ENCODE data around the gene GRIN2A.

Gene GRIN2A

DNA sequence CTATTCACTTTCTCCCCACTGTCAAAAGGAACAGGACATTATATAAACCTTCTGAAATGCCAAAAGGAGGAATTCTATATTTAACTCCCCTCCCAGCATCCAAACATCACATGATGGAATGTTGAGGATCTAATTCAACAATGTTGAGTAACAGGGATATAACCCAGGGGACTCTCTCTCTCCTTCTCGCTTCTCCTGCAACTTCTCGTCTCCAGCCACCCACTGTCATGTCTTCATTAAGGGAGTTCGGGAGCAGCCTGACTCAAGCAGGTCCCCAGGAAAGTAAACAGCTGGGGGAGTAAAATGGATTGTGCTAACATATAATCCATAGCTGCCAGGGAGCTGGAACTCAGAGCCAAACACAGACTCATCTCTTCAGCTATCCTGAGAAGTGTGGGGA is 51.7 kb downstream of the GRIN2A start:
- DNase-seq (ENCODE audit: low read depth), result no peak

DNA sequence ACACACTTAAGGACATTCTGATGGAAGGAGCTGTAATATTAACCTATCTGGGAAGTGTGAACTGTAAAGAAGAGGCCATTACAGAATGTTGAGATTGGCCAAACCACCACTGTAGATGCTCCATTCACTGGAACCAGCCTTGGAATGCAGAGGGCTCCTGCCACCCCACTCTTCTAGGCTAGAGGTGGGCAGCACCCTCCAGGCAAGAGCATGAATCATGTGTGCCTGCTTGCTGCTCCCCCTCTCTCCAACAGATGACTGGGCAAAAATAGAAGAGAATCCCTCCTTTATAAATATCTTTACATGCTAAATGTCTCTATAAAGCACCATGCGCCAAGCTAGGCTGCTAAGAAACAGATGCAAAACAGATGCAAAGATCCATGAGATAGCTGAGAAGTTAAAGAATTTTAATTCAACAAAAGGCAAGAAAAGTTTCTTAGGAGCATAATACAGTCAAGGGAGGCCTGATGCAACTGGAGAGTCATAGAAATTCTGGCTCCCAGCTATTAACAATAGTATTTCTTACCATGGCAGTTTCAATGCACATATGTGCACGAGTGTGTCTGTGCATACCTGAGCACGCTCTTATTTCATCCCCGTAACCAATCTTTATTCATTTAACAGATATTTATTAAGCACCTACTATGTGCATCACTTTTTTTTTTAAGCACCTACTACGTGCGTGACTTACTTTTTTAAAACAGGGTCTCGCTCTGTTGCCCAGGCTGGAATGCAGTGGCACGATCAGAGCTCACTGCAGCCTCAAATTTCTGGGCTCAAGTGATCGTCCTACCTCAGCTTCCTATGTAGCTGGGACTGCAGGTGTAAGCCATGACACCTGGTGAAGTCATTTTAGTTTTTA is 53.6 kb downstream of the GRIN2A start:
- no peak for DNase-seq (ENCODE audit: low read depth)

DNA sequence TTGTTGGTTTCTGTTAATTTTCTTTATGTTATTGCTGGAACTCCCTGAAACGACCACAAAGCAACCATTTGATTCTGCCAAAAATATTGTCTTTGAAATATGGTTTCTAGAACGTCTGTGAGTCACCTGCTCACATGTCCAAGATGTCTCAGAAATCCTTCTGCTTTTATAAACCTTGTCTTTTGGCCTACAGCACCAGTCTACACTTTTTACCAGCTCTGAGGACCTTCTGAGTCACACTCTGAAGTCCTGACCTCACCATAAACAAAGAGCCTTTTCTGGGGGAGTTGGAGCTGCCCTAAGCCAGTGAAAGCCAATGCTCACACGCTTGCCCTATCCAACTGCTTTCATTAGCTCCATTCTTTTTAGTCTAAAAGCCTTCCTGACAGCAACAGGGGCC is 55.5 kb downstream of the GRIN2A start:
- no peak for DNase-seq (ENCODE audit: low read depth)

DNA sequence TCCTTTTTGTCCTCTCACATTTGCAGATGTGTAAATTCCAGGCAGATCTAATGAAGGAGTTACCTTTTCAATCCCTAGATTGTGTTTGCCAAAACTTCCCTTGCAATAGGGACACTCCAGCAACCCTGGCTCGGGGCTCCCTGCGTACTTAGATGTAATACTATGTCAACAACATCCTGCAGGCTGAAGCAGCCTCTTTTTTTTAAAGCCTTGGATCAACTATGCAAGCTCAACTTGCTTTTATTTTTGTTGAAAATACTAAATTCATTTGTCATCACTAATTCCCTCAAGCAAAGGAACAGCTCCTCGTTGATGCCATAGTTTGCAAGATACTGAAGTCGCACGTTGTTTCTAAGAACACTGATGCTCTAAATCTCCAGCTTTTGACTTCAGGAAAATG is 59.1 kb downstream of the GRIN2A start:
- DNase-seq (ENCODE audit: low read depth), result no peak

DNA sequence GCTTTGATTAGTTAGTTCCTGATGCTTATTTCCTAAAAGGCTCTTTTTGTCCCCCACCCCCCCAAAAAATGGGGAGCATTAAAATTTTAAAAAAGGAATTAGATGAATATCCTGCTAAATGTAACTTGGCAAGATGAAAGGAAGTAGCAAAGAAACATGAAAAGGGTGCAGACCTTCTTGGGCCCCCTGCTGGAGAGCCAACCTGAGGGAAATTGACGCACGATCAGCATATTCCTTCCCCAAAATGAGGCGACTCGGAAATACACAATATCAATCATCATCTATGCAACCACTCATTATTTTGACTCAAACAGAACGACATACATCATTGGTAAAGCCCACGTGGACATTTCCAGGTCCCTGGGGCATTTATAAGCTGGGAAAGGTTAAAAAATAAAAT is 59.7 kb downstream of the GRIN2A start:
- DNase-seq (ENCODE audit: low read depth), result no peak

DNA sequence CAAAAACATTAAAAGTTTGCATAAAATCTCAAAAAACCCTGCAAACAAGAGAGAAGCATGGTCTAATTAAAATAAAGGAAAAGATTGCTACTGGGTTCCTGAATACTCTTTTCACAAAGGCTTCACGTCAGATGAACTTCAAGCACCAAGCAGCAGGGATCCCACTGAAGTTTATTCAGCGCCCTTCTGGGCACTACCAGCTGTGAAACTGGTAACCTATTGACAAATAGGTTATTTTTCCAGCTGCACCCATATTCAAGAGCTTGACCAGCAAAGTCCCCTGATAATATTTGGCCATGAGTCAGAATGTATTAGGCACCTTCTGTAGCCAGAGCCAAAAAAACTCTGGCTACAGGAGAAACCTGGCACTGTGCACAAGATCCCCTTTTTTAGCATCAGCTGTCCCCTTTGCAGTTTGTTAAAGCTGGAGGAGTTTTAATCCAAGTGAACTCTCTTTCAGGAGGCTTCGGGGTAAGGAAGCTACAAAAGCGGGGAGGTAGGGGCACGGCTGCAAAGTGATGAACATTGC is 60.3 kb downstream of the GRIN2A start:
- DNase-seq (ENCODE audit: low read depth), result no peak

DNA sequence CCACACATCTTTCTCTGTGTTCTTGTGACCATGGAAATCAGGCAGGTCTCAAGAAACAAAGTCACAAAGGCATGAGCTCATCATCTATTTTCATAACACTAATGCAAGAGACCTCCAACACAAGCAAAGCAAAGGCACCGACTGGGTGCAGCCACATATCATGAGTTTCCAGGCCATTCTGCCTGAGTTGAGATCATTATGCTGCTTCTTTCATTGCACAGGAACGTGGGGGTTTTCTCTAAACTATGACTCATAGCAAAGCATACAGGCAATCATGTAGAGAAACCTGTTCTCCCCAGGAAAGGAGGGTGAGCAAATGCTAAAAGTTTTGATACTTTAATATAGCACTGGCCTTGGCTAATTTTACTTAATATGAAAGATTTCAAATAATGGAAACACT is 60.7 kb downstream of the GRIN2A start:
- peak; percentile 76 for DNase-seq (ENCODE audit: low read depth)

DNA sequence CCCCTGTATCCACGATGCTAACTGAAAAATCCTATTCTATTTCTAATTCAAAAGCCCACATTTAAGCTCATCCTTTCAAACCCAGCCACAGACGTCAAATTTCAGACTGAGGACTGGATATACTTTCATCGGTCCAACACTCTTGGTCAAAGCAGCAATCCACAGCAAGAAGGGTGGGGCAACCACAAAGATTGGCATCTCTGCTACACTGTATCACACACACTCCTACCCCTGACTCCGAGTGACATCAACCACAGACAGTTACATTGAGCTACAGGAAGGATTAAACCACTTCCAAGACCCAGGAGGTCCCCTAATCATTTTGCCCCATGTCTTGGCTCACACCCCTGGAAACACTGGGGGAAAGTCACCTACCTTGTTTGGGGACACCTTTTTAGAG is 61.3 kb downstream of the GRIN2A start:
- no peak for DNase-seq (ENCODE audit: low read depth)

DNA sequence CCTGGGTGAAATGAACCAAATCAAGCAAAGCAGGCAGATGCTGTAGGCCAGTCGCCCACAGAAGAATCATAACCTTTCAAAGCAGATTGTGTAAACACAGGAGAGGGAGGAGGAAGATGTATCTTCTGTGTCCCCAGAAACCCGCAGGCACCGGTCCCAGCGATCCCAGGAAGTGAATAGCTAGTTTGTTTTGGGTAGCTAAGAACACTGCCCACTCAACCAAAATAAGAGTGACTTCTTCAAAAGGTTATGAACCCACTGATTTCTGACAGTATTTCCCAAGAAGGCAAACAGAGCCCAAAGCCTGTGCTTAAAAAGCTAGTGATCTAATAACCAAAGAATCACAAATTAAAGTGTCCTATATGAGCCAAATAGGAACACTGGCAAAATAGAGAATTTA is 67.8 kb downstream of the GRIN2A start:
- DNase-seq (ENCODE audit: low read depth), result peak; percentile 76

DNA sequence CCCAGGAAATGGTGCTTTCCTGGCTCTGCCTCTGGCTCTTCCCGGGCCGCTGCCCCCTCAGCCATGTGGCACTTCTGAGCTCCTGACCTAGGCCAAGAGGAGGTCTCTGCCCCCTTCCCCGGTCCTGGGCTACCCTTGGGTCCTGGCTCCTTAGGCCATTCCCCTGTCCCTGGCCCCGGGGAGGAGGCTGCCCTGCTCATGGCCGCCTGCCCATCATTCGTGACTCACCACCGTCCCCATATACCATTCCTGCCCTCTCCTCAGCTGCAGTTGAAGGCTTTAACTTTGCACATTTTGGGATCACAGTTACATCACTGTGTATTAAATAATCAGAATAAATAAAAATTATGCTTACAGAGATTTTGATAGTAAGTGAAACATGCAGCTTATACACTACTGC is 69.0 kb downstream of the GRIN2A start:
- no peak for DNase-seq (ENCODE audit: low read depth)

DNA sequence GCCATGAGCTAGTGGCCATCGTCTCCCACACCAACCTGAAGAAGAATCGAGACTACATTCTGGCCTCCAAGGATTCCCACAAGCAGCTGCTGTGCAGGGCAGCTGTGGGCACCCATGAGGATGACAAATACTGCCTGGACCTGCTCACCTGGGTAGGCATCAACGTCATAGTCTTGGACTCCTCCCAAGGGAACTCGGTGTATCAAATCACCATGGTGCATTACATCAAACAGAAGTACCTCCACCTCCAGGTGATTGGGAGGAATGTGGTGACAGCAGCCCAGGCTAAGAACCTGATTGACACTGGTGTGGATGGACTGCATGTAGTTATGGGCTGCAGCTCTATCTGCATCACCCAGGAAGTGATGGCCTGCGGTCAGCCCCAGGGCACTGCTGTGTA is 70.2 kb downstream of the GRIN2A start:
- no peak for DNase-seq (ENCODE audit: low read depth)

DNA sequence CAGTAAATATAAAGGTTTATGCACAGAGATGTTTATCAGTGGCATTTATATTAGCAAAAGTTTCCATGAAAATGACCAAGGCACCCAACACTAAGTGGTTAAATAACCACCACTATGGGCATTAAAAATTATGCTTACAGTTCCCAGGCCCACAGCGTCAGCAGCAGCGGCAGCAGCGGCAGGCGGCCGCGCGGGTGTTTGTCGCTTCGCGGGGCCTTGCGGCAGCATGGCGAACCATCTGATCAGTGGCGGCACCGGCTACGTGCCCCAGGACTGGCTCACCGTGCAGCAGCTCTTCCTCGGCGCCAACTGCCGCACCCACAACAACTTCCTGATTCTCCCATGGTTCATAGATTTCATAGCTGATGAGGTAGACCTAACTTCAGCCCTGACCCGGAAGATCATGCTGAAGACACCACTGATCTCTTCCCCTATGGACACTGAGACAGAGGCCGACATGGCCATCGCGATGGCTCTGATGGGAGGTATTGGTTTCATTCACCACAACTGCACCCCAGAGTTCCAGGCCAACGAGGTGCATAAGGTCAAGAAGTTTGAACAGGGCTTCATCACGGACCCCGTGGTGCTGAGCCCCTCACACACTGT is 71.0 kb downstream of the GRIN2A start:
- no peak for DNase-seq (ENCODE audit: low read depth)

DNA sequence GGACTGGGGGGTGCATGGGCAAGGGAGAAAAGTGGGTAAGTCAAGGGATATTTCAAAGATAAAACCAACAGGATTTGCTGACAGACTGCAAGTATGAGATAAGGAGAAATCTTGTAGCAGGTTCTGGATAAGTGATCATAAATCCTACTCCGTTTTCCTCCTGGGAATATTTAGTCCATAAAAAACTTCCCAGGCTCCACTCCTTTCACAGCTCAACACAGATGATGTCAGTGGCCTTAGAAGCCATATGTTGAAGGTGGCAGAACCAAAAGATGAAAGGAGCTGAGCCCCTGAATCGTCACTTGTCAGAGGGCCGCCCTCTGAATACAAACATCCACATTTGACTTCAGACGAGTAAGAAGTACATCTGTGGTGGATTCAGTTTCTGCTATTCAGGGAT is 71.7 kb downstream of the GRIN2A start:
- no peak for DNase-seq (ENCODE audit: low read depth)

DNA sequence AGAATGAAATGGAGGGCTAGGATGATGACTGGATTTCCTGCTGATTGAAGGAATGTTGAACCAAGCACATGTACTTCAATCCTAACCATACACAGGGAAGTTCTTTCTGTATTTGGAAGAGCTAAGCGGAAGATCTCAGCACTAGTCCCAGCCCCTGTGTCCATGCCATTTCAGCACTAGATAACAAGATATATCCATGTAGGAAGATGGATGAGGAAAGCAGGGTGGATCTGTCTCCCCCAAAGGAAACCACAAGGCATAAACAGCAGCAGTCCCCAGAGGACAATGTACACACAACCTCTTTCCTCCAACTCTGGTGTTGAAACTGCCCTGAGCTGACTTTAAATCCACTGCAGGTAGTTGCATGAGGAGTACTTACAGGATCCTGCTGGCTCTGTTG is 75.1 kb downstream of the GRIN2A start:
- no peak for DNase-seq (ENCODE audit: low read depth)

DNA sequence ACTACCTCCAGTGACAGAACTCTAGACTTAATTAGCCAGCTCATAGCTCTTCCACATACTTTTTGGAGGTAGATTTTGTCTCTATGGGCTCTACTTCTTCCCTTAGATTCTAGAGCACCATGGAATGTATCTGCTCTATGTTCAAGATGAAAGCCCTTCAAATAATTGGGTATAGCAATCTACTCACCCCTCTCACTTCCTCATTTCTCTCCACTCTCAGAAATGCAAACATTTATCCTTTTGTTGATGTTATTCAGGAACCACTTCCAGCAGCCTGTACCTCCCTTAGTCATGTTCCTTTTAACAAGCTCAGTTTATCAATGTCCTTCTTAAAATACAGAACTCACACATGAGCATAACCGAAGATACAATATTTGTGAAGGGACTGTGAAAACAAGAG is 78.5 kb downstream of the GRIN2A start:
- no peak for DNase-seq (ENCODE audit: low read depth)

DNA sequence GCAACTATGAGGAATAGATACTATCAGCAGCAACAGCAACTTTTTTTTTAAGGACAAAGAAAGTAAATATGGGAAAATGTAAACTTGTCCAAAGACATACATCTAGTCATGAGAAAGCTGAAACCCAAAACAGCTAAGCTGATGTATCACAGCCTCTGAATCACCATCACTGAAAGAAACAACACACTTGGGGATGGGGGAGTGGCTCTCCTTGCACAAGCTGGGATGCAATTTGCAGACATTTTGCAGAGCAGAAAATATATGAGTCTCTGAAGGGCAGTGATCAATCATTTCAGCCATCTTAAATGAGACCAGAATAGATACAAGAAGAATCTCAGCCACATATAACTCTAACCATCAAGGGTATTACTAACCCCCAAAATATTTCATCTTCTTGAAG is 79.1 kb downstream of the GRIN2A start:
- no peak for DNase-seq (ENCODE audit: low read depth)

DNA sequence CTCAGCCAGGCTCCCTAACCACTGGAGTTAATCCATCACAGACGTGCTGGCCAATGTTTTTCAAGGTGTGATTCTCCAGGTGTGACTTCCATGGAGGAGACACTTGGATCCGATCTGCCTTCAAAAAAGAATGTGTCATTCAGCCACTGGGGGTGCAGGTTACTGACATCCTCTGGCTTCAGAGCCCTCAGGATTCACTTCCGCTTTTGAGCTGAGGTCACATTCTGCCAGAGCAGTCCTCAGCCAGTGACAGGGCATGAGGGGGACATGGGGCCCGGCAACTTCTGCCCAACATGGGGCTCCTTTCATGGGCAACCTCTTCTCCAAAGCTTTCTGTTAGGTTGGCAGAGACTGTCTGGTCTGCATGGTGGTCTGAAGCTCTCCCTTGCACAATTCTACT is 81.4 kb downstream of the GRIN2A start:
- DNase-seq (ENCODE audit: low read depth), result no peak

DNA sequence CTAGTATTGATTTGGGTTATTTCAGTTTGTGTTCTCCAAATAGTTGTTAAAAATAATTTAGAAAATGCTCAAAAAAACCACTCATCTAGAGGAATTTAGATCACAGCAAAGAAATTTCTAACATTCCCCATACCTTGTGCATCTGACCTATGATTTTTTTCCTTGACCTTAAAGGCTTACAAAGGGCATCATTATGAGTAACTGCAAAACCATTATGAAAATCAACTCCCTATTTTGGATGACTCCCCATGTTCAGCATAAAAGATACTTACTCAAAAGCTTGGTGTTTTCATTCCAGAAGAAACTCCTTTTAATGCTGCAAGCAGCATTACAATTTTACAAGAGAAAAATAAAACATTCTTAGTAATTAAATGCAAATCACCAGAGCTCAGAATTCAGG is 83.2 kb downstream of the GRIN2A start:
- DNase-seq (ENCODE audit: low read depth), result peak; percentile 83

DNA sequence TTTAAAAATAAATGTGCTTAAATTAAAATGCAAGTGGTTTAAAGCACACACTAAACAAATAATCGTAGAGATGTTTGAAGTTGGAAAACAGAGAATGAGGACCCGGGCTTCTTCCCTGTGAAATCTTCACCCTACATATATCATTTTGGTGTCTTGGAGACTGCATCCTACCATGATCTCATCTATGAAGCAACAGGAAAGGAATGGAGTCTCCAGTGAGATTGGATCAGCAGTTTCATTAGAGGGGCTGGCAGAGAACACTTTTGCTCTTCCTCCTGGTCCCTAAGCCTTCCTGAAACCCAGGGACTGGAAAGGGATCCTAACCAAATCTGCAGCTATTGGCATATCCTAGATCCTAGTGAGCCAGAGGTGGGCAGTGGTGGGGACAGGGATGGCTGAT is 85.0 kb downstream of the GRIN2A start:
- no peak for DNase-seq (ENCODE audit: low read depth)

DNA sequence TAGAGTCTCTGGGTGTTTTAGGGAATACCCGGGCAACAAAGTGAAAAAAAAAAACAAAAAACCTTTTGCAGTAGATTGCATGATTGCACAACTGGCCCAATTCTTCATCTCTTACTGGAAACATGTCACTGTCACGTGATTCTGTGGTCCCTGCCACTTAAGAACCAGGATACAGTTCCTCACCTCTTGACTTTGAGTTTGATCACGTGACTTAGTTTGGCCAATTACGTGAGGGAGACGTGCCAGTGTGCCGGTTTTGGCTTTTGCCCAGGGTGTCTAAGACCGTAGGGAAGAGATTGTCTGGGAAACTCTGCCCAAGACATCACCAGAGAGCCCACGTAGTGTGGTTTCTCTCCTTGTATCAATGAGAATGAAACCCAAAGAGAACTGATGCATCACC is 88.7 kb downstream of the GRIN2A start:
- no peak for DNase-seq (ENCODE audit: low read depth)

DNA sequence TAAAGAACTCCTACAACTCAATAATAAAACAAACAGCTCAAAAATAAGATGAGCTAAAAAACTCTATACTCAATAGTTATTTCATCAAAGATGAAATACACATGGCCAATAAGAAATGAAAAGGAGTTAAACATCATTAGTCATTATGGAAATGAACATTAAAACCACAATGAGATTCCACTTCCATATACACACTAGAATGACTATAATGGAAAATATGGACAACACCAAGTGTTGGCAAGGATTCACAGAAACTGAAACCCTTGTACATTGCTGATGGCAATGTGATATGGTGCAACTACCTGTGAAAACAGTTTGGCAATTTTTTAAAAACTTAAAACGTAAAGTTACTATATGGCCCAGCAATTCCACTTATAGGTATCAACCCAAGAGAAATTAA is 91.4 kb downstream of the GRIN2A start:
- DNase-seq (ENCODE audit: low read depth), result no peak

DNA sequence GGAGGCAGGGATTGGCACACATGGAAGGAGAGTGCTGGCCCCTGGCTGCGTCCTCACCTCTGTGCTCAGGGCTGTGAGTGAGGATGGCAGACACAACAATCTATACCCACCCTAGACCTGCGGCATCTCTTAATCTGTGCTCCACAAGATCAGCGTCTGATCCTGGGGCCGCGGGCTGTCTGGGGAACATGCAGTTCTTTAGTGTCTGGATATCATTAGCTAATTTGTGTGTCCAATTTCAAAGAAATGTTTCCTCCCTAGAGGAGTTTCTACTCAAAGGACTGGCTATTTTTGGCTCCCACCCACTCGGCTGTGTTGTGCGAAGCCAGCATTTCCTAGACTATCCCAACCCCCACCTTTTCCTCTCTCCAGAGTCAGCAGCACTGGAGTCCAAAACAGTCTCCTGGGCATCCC is 93.8 kb downstream of the GRIN2A start:
- no peak for DNase-seq (ENCODE audit: low read depth)

DNA sequence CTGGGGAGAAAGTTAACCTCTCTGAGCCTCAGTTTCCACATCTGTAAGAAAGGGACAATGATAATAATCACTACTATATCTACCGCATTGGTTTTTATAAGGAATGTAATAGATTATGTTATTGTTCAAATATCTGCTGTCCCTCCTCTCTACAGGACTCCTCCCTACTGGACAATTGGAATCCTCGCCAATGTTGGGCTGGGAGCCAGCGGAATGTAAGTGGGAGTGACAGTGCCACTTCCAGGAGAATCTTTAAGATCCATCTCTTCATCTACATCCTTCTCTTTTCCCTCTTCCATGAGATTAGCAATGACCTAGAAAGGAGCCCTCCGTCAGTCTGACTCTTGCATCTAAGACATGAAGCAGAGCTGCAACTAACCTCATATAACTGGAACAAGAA is 95.1 kb downstream of the GRIN2A start:
- no peak for DNase-seq (ENCODE audit: low read depth)

DNA sequence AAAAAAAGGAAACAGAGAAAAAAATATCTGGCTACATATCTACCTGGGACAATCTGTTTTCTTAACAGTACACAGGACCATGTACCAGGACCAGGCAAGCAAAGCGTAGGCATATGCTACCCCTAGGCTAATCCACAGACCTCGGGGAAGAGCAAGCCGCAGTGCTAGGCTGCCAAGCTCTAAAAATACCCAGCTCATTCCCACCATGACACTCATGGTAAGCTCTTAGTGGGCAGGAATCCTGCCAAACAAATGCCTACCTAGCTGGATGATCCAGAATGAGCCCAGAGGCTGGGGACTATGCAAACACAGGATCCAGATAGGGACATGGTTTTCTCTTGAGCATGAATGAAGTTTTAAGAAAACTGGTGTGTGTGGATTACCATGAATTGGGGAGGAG is 95.6 kb downstream of the GRIN2A start:
- no peak for DNase-seq (ENCODE audit: low read depth)
